Testis (tissue), 3 donors: ENCODE data around the gene RHEX. TPM values are rescaled to one million over a fixed set of nuclear protein-coding genes. Genes with fewer than 3 reads are reported as not detected.

ENCODE experiments used
- DNase-seq: peaks from one replicate; pipeline ENCODE4 v3.0.0-alpha.2; 2019
- H3K27ac ChIP-seq, 2 donors: fragments of 200-600 bp; sonication (generic); one replicate each; pipeline ENCODE4 v1.5.1; 2019
- H3K27me3 ChIP-seq: fragments of 200-600 bp; sonication (generic); one replicate; pipeline ENCODE4 v1.5.1; 2019
- H3K36me3 ChIP-seq: fragments of 200-600 bp; sonication (generic); one replicate; pipeline ENCODE4 v1.5.1; 2017; ENCODE audit warnings: low read depth; ENCODE audit errors: missing control alignments
- H3K4me1 ChIP-seq: fragments of 200-600 bp; sonication (generic); one replicate; pipeline ENCODE4 v1.5.1; 2019
- H3K4me3 ChIP-seq, 2 donors: fragments of 200-600 bp; sonication (generic); one replicate each; pipeline ENCODE4 v1.5.1; 2017 to 2019
- H3K9me3 ChIP-seq: fragments of 200-600 bp; sonication (generic); one replicate; pipeline ENCODE4 v1.5.1; 2017
- POLR2A ChIP-seq: fragments of 450-650 bp; IDR thresholded peaks from one replicate; pipeline ENCODE4 v1.6.1; 2017; ENCODE audit warnings: antibody characterized with exemption, mild to moderate bottlenecking, moderate library complexity
- WGBS, 2 donors: methylation state at CpG; one replicate each; pipeline ENCODE4 v1.1.5; 2018; 5-methylcytosine and 5-hydroxymethylcytosine counted together
- intact Hi-C: fragments of 100-400 bp; cut with DNase I; formaldehyde crosslinking; loops from one replicate; pipeline ENCODE4 v1.15.1; 2023; ENCODE audit warnings: low total_unique reads
- polyA plus RNA-seq: library from polyadenylated mRNA; stranded (reverse); fragments of 350-450 nt; fragmentation: Illumina TruSeq; extraction: RNeasy Lipid Tissue Mini Kit (QIAGEN cat#74804); gene quantifications from one replicate; pipeline ENCODE4 v1.2.3, GENCODE V29; 2014; ENCODE audit warnings: low read depth, low replicate concordance; ENCODE audit not compliant: insufficient read depth
- total RNA-seq, 2 donors: library from RNA; depleted of rRNA; stranded (reverse); fragments of >200 nt; gene quantifications; one replicate each; pipeline ENCODE4 v1.2.3, GENCODE V29; 2016
- TF ChIP-seq, protein P1 (sequence below), 3 experiments: fragments of 450-650 bp in 2 of 3; fragments of 200-600 bp in 1 of 3; sonication (generic) in 1 of 3; IDR thresholded peaks; one replicate each; pipeline ENCODE4 v1.5.1; 2016 to 2019; ENCODE audit warnings: antibody characterized with exemption in 3 of 3, mild to moderate bottlenecking in 2 of 3, moderate library complexity in 1 of 3

Gene RHEX
- total and polyA plus RNA-seq, 3 donors from 2014 or later: 2.4 to 3.0 (median 2.9) TPM

DNA sequence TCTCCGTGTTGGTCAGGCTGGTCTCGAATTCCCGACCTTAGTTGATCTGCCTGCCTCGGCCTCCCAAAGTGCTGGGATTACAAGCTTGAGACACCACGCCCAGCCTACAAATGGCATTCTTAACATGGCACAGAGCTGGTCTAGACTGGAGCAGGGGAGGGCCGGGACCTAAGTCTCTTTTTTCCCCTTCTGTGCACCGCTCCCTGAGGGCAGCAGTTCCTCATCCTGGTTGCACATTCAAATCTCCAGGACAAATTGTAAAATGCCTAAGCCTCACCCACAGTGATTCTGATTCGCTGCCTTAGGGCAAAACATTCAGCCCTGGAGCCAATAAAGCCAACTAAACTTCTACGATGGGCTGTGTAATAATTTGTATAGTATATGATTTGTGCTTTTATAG lies 74.4 kb downstream of the RHEX start:
- no peak for DNase-seq
- no peaks in the 10 kb centered on the region for H3K9me3 ChIP-seq
- intact Hi-C loops: no loop called here
- no peaks in the 10 kb centered on the region for H3K4me1 ChIP-seq
- TF ChIP-seq, protein P1, sequence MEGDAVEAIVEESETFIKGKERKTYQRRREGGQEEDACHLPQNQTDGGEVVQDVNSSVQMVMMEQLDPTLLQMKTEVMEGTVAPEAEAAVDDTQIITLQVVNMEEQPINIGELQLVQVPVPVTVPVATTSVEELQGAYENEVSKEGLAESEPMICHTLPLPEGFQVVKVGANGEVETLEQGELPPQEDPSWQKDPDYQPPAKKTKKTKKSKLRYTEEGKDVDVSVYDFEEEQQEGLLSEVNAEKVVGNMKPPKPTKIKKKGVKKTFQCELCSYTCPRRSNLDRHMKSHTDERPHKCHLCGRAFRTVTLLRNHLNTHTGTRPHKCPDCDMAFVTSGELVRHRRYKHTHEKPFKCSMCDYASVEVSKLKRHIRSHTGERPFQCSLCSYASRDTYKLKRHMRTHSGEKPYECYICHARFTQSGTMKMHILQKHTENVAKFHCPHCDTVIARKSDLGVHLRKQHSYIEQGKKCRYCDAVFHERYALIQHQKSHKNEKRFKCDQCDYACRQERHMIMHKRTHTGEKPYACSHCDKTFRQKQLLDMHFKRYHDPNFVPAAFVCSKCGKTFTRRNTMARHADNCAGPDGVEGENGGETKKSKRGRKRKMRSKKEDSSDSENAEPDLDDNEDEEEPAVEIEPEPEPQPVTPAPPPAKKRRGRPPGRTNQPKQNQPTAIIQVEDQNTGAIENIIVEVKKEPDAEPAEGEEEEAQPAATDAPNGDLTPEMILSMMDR (IDR thresholded peaks at IDR 0.05): no peak
- no peak for TF ChIP-seq POLR2A
- H3K4me3 ChIP-seq: no peak overlapping the region
- 96 to 97% methylated on average over 9 of the region's 9 CpGs for WGBS, 2 donors
- H3K27ac ChIP-seq: no peak overlapping the region
- H3K27me3 ChIP-seq: no peaks in the 10 kb centered on the region
- H3K36me3 ChIP-seq: no peaks in the 10 kb centered on the region

DNA sequence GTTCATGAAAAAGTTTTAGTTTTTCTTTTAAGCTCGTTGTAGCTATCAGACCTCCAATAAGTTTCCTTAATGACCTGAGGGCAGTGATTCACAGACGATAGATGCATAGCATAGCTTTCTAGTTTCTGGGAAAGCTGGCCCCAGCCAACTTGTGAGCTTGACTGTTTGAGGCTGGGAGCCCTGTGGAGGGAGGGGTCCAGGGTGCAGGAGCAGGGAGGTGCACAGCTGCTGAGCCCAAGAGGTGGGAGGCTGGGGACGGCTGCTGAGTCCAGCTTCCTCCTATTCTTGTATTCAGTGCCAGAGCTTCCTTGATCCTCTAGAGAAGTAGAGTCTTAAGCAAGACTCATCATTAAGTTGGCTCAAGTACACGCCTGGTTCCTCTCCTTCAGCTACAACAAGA lies 75.2 kb downstream of the RHEX start:
- intact Hi-C loops: no loop called here
- no peaks in the 10 kb centered on the region for H3K36me3 ChIP-seq
- H3K4me3 ChIP-seq: no peak overlapping the region
- TF ChIP-seq, protein P1 (IDR thresholded peaks at IDR 0.05): no peak
- no peak for TF ChIP-seq POLR2A
- 44 to 58% methylated on average over 4 of the region's 4 CpGs for WGBS, 2 donors
- no peaks in the 10 kb centered on the region for H3K27me3 ChIP-seq
- DNase-seq: no peak
- H3K27ac ChIP-seq: no peak overlapping the region
- no peaks in the 10 kb centered on the region for H3K4me1 ChIP-seq
- H3K9me3 ChIP-seq: no peaks in the 10 kb centered on the region

DNA sequence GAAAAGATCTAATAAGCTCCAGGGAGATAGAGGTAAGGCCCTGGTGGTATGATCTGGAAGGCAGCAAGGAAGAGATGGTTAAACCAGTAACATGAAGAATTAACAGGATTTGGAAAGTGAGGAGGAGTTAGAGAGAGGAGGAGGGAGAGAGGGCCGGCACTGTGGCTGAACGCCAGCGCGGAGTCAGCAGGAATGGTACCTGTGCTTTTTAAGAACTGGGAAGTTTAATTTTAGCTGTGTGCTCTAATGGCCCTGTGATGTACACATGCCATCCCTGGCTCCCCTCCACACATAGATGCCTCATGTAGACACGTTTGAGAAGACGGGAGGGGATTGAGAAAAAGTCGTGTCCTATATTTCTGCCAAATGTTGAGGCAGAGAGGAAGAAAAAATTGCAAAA lies 78.1 kb downstream of the RHEX start:
- intact Hi-C loops: no loop called here
- H3K27ac ChIP-seq: no peak overlapping the region
- H3K4me3 ChIP-seq: no peak overlapping the region
- DNase-seq: no peak
- TF ChIP-seq POLR2A: no peak
- TF ChIP-seq, protein P1 (IDR thresholded peaks at IDR 0.05): no peak
- H3K4me1 ChIP-seq: no peaks in the 10 kb centered on the region
- WGBS, 2 donors: 81 to 82% methylated on average over 7 of the region's 7 CpGs
- H3K36me3 ChIP-seq: no peaks in the 10 kb centered on the region
- H3K9me3 ChIP-seq: no peaks in the 10 kb centered on the region
- no peaks in the 10 kb centered on the region for H3K27me3 ChIP-seq

- Histone ChIP-seq H3K4me3 (no peak overlapping the region), H3K27me3 (no peaks in the 10 kb centered on the region), H3K4me1 (no peaks in the 10 kb centered on the region), H3K36me3 (no peaks in the 10 kb centered on the region), H3K27ac (no peak overlapping the region), H3K9me3 (no peaks in the 10 kb centered on the region)
- TF ChIP-seq, protein P1 (IDR thresholded peaks at IDR 0.05): no peak
- TF ChIP-seq POLR2A: no peak
- intact Hi-C loops: no loop called here
- no peak for DNase-seq
- WGBS, 2 donors: 89 to 91% methylated on average over 7 of the region's 7 CpGs
Observed at GRCh38 chr1:206133751-206134415, 80.9 kb downstream of the RHEX start.

- 84 to 94% methylated on average over 2 of the region's 2 CpGs for WGBS, 2 donors
- H3K27me3 ChIP-seq: no peaks in the 10 kb centered on the region
- H3K27ac ChIP-seq: no peak overlapping the region
Observed at GRCh38 chr1:206135248-206135647, 82.3 kb downstream of the RHEX start.

More at GRCh38 chr1:206135248-206135647, 82.3 kb downstream of the RHEX start:
- TF ChIP-seq POLR2A: no peak
- TF ChIP-seq, protein P1 (IDR thresholded peaks at IDR 0.05): no peak
- H3K4me3 ChIP-seq: no peak overlapping the region
- DNase-seq: no peak
- no peaks in the 10 kb centered on the region for H3K36me3 ChIP-seq
- no peaks in the 10 kb centered on the region for H3K9me3 ChIP-seq
- H3K4me1 ChIP-seq: no peaks in the 10 kb centered on the region
- intact Hi-C loops: no loop called here
